GM13977 (cell line): ENCODE measurements around the gene HOXB6.

ENCODE experiments used
- DNase-seq: peaks from one replicate; pipeline ENCODE4 v3.0.0; 2012; ENCODE audit warnings: low spot score
- CTCF ChIP-seq: IDR thresholded peaks from 2 replicates; pipeline ENCODE4 v1.5.1; 2012; ENCODE audit warnings: mild to moderate bottlenecking, control low read depth; ENCODE audit not compliant: insufficient read depth; ENCODE audit errors: extremely low read depth, missing control alignments
- in situ Hi-C: fragments of 300-500 bp; cut with MboI; formaldehyde crosslinking; loops from one replicate; pipeline ENCODE4 v1.12.0; 2022; ENCODE audit warnings: low sequenced_read_pairs, low pct_unique_long_range_greater_than_20kb, mixed read lengths, inconsistent platforms; ENCODE audit not compliant: unreplicated experiment

Gene HOXB6

DNA sequence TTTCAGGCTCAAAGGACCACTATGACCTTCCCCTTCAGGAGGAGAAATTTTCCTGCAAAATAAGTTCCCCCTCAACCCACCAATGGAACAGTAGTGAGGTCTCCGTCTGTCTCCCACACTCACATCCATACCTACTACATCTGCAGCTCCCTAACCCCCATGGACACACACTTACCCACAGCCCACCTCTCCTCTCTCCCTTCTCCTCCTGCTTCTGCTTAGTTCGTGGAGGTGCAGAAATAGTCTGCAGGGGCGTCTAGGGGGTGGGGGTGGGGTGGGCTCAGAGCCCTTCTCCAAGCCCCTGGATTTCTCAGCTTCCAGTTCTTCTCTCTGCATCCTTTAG, 35.6 kb downstream of the HOXB6 start:
- no peak for DNase-seq
- TF ChIP-seq CTCF: no peak
- in situ Hi-C loops: no loop called here

GRCh38 chr17:48568499-48569239, 36.1 kb downstream of the HOXB6 start:
- in situ Hi-C loops: no loop called here
- TF ChIP-seq CTCF: no peak
- no peak for DNase-seq

DNA sequence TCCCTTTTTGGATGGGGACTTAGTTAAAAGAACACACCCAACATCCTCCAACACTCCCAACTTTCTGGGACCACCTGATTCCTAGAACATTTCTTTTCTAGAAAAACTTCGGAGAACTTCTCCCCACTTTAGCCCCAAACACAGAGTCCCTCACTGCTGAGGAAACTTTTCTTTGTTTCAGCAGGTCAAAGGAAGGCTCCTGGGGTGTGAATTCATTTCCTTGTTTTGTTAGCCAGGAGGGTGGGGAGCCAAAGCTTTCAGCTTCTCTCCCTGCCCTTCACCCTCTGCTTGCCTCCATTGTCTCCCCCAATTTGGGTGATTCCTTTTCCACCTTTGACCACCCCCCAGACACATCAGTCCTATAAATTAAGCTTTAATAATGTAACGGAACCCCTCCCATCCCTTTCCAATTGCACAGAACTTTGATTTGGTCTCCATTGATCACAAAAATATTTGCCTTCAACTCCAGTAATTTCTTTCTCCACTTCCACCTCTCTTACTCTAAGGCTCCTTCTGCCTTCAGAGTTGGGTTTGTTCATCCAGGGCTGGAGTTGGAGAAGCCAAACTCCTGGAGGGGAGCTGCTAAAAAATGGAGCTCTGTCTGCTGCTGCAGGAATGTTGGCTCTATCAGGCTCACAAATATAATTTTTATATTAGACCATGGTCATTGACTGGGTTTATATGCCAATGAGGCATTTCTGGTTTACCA, 37.0 kb downstream of the HOXB6 start:
- in situ Hi-C loops: no loop called here
- no peak for TF ChIP-seq CTCF
- DNase-seq: no peak

DNA sequence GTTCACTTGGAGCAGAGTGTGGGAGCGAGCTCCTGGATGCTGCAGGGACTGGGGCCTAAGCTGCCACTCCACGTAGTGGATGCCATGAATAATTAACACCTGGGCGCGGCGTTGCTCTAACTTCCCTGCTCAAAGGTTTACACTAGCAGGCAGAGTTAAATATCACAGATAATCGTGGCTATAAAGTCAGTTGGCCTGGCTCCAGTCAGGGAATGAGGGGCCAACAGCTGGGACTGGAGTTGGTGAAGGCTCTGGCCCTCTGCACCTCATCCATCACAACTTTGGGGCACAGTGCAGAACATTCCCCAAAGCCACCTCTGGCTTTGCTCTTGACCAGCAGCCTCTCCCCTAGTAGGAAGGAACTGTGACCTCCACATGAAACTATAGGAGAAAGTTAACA, 37.6 kb downstream of the HOXB6 start:
- TF ChIP-seq CTCF: no peak
- in situ Hi-C loops: no loop called here
- no peak for DNase-seq

- in situ Hi-C loops: no loop called here
- no peak for TF ChIP-seq CTCF
- DNase-seq: no peak
These were observed 38.1 kb downstream of the HOXB6 start for GRCh38 chr17:48566717-48567116.

DNA sequence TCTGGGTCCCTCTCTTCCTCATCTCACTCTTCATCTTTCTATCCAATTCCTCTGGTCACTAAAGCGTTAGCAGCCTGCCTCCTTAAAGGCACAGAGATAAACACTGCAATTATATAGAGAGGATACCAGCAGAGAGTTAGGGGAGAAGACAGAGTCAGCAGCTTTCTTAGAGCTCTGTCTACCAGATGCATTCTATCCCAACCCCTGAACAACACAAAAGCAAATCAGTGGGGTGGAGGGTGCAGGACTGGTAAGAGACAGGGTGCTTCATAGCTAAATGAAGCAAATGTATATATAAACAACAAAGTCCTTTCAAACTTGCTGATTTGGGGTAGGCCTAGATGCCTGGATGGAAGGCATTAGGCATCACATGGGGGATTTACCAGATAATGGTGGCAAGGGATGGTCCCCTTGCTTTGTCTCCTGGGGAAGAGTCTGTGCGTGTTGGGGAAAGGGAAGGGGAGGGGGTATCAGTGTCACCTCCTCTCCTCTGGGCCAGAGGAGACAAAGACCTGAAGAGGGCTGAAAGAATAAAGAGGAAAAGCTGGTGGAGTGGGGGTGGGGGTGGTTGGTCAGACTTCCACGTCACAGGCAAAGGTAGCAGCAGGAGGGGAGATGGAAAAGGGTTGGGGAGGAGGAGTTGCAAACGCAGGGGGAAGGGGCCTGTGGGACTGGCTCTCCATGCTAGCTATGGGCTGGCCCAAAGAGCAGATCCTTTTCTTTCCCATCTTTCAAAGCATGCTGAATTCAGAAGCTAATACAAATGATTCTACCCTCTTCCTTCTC, 38.7 kb downstream of the HOXB6 start:
- no peak for DNase-seq
- in situ Hi-C loops: no loop called here
- TF ChIP-seq CTCF: no peak
